ENCODE measurements around the gene BBC3.
"Not testable (repeated sequence)": the region's sequence is repeated elsewhere in the genome, so short reads cannot be mapped to it uniquely, and the experiment has no call there.

BBC3 gene, protein sequence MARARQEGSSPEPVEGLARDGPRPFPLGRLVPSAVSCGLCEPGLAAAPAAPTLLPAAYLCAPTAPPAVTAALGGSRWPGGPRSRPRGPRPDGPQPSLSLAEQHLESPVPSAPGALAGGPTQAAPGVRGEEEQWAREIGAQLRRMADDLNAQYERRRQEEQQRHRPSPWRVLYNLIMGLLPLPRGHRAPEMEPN

GRCh38 chr19:47230921-47231214 is at the start of gene BBC3:
BBC3 (minus strand) TSS chr19:47231199; CDS start chr19:47228431, 2,768 bp downstream.
- no peak for DNase-seq

- DNase-seq: peak; percentile 76
Observed at GRCh38 chr19:47280183-47280797, 49.3 kb upstream of the BBC3 start.

DNA sequence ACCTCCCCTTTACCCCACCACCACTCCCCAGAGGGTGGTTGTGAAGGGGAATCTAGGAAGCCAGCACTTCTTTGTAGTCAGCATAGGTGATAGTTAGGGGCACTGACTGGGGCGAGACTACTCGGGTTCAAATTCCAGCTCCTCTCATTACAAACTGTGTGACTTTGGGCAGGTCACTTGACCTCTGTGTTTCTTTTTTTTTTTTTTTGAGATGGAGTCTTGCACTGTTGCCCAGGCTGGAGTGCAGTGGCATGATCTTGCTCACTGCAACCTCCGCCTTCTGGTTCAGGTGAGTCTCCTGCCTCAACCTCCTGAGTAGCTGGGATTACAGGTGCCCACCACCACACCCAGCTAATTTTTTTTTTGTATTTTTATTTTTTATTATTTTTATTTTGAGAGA is 45.5 kb upstream of the BBC3 start:
- not testable (repeated sequence) for DNase-seq

GRCh38 chr19:47275791-47276461 is 44.9 kb upstream of the BBC3 start:
- no peak for DNase-seq

GRCh38 chr19:47274891-47275761 is 44.1 kb upstream of the BBC3 start:
- no peak for DNase-seq

- peak; percentile 100 for DNase-seq
Observed at GRCh38 chr19:47274071-47274890, 43.3 kb upstream of the BBC3 start, which contains the start of gene INAFM1. INAFM1 (plus strand) TSS chr19:47274885; CDS start chr19:47274920, 35 bp downstream.

GRCh38 chr19:47273313-47274070 is 42.5 kb upstream of the BBC3 start:
- peak; percentile 93 for DNase-seq

GRCh38 chr19:47272448-47273312 is 41.7 kb upstream of the BBC3 start:
- no peak for DNase-seq

DNA sequence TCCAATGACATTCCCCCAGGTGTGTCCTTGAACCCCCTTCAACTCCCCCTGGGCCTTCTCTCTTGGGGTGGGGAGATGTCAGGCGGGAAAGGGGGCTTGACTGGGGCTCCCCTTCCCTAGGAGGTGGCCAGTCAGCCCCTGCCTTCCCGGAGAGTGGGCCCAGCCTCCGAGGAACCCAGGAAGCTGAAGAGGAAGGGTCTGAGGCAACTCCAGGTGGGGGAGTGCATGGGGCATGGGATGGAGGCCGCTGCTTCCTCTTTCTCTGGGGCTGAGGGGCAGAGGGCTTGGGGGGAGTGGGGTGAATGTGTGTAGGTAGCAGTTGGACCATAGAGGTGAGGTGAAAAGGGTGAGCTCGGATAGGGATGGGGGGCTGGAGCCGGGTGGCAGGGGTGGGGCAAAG is 41.0 kb upstream of the BBC3 start:
- no peak for DNase-seq

GRCh38 chr19:47270408-47270807 is 39.4 kb upstream of the BBC3 start:
- no peak for DNase-seq

- DNase-seq: no peak
Observed at GRCh38 chr19:47269596-47269995, 38.6 kb upstream of the BBC3 start.

DNA sequence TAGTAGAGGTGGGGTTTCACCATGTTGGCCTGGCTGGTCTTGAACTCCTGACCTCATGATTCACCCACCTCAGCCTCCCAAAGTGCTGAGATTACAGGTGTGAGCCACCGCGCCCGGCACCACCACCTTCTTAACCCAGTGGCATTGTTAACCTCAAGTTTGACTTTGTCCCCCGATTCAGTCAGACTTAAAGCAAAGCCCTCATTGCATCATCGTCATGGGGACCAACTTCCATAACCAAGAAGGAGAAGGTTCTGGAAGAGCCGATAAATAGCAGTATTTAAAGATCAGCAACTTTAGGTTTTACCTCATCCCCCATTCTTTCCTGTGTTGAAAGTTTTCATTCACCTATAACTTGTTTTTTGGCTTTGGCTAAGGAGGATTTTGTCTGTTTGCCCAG is 37.0 kb upstream of the BBC3 start:
- no peak for DNase-seq

DNA sequence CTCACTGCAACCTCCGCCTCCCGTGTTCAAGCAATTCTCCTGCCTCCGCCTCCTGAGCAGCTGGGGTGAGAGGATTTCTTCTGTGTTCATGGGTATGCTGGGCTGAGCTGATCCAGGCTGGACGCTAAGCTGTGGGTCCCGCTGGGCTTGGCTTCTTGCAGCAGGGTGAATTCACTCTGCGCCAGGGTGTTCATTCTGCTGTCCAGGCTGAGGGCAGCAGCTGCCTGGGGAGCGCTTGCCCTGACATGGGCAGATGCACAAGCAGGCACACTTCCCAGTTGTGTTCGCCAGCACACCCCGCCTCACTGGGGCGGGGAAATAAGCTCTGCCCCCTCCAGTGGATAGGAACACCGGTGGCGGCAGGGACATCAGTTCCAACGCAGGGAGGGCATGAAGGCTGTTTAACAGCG is 36.4 kb upstream of the BBC3 start:
- DNase-seq: no peak

- no peak for DNase-seq
Observed at GRCh38 chr19:47266401-47266941, 35.5 kb upstream of the BBC3 start.

- DNase-seq: no peak
Observed at GRCh38 chr19:47264629-47265028, 33.6 kb upstream of the BBC3 start.

DNA sequence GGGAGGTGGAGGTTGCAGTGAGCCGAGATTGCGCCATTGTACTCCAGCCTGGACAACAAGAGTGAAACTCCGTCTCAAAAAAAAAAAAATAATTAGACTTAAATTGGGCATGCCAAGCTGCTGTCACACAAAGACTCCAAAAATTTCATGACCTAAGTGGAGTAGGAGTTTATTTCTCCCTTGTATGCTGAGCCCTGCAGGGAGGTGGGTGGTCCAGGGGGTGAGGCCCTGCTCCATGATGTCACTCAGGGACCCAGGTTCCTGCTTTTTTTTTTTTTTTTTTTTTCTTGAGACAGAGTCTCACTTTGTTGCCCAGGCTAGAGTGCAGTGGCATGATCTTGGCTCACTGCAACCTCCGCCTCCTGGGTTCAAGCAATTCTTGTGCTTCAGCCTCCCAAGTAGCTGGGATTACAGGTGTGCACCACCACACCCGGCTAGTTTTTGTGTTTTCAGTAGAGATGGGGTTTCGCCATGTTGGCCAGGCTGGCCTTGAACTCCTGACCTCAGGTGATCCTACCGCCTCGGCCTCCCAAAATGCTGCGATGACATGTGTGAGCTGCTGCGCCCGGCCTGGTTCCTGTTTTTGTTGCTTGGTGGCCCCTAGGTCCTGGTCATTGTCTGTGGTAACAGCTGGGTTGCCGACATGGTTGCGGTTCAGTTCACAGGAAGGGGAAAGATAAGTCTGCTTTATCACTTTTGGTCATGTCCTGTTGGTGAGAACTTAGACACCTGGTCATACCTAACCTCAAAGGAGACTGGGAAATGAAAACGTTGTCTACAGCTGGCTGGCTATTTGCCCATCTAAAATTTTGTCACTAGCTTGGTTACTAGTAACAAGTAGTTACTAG is 31.2 kb upstream of the BBC3 start:
- DNase-seq: not testable (repeated sequence)

DNA sequence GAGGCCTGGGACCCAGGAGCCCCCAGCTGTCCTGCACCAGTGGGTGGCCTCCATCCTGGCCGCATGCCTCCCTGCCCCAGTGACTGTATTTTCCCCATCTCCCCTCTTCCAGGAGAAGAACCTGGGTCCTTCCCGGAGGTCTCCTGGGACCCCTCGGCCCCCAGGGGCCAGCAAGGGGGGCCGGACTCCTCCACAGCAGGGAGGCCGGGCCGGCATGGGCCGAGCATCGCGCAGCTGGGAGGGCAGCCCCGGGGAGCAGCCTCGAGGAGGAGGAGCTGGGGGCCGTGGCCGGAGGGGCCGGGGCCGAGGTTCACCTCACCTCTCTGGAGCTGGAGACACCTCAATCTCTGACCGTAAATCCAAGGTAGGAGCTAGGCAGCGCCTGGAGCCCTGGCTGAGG is 29.5 kb upstream of the BBC3 start:
- no peak for DNase-seq

DNA sequence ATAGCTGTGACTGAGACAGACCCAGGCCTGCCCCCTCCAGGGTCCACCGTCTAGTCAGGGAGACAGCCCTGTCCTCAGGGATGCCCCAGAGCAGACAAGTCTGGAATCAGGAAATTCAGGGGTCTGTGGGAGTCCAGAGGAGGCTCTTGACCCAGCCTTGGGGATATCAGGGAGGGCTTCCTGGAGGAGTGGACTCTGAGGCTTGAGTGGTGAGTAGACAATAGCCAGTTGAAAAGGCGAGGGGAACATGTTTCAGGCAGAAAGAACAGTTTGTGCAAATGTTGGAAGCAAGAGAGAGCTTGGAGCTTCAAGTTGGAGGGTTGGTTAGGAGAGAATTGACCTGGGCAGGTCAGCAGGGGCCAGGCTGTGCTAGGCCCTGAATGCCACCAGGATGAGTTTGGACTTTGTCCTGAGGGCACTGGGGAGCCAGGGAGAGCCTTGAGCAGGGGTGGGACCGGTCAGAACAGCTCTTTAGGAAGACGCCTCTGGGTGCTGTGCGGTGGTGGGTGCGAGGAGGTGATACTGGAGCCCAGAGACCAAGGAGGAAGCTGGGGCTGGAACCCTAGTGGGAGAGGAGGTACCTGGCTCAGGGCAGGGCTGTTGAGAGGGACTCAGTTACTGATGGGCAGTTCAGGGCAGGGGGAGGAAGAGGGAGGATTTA is 28.0 kb upstream of the BBC3 start:
- DNase-seq: no peak

- DNase-seq: no peak
Observed at GRCh38 chr19:47258434-47258833, 27.4 kb upstream of the BBC3 start.
